Neural cell (in vitro differentiated cells): ENCODE data around the gene ECI1. TPM values are rescaled to one million over a fixed set of nuclear protein-coding genes. Genes with fewer than 3 reads are reported as not detected.

Experiments
- H2AFZ ChIP-seq: fragments of 200-600, 300-800 bp; sonication (generic), shearing (Covaris generic); 2 replicates; pipeline ENCODE4 v1.6.0; 2014; ENCODE audit warnings: low read depth, mild to moderate bottlenecking, antibody characterized with exemption, low read length, moderate library complexity
- H3F3A ChIP-seq: fragments of 200-600 bp; shearing (Covaris generic); 2 replicates; pipeline ENCODE4 v1.6.1; 2016; ENCODE audit warnings: mild to moderate bottlenecking, moderate library complexity, mixed read lengths, antibody characterized with exemption, low read length; ENCODE audit not compliant: insufficient read depth, poor library complexity, severe bottlenecking
- H3K27ac ChIP-seq: fragments of 200-600, 300-800 bp; sonication (generic), shearing (Covaris generic); 2 replicates; pipeline ENCODE4 v1.5.1; 2014; ENCODE audit warnings: mild to moderate bottlenecking, low read length, moderate library complexity
- H3K27me3 ChIP-seq: fragments of 300-800, 200-600 bp; sonication (generic), shearing (Covaris generic); 2 replicates; pipeline ENCODE4 v1.6.0; 2014; ENCODE audit warnings: mild to moderate bottlenecking, low read depth, low read length, moderate library complexity; ENCODE audit not compliant: insufficient read depth
- H3K36me3 ChIP-seq: fragments of 300-800, 200-600 bp; sonication (generic), shearing (Covaris generic); 2 replicates; pipeline ENCODE4 v1.5.1; 2014; ENCODE audit warnings: mild to moderate bottlenecking, antibody characterized with exemption, low read length, moderate library complexity; ENCODE audit not compliant: insufficient read depth
- H3K4me2 ChIP-seq: fragments of 300-800, 200-600 bp; sonication (generic), shearing (Covaris generic); 2 replicates; pipeline ENCODE4 v1.6.0; 2014; ENCODE audit warnings: mild to moderate bottlenecking, low read length
- H3K4me3 ChIP-seq: fragments of 300-800, 200-600 bp; sonication (generic), shearing (Covaris generic); 2 replicates; pipeline ENCODE4 v1.5.1; 2014; ENCODE audit warnings: mild to moderate bottlenecking, low read length, moderate library complexity
- H3K79me2 ChIP-seq: fragments of 200-600 bp; shearing (Covaris generic); replicated peaks from 2 replicates; pipeline ENCODE4 v1.6.0; 2014; ENCODE audit warnings: mild to moderate bottlenecking, low read length, moderate library complexity; ENCODE audit not compliant: insufficient read depth
- H3K9ac ChIP-seq: fragments of 300-800, 200-600 bp; sonication (generic), shearing (Covaris generic); 2 replicates; pipeline ENCODE4 v1.6.1; 2016; ENCODE audit warnings: mild to moderate bottlenecking, low read length, mixed read lengths
- H3K9me2 ChIP-seq: fragments of 200-600 bp; shearing (Covaris generic); 2 replicates; pipeline ENCODE4 v1.6.1; 2016; ENCODE audit warnings: mild to moderate bottlenecking, low read length, mixed read lengths; ENCODE audit not compliant: insufficient read depth
- H3K9me3 ChIP-seq: fragments of 200-600, 300-800 bp; sonication (generic), shearing (Covaris generic); 2 replicates; pipeline ENCODE4 v1.6.1; 2016; ENCODE audit warnings: mild to moderate bottlenecking, mixed run types, low read length, moderate library complexity, mixed read lengths
- H4K20me1 ChIP-seq: fragments of 200-600 bp; shearing (Covaris generic); 2 replicates; pipeline ENCODE4 v1.6.1; 2016; ENCODE audit warnings: mild to moderate bottlenecking, mixed run types; ENCODE audit not compliant: insufficient read depth
- CTCF ChIP-seq: fragments of 450-650 bp; IDR thresholded peaks from 2 replicates; pipeline ENCODE4 v1.5.1; 2014; ENCODE audit warnings: antibody characterized with exemption, mild to moderate bottlenecking, moderate library complexity; ENCODE audit not compliant: poor library complexity, severe bottlenecking
- EP300 ChIP-seq: fragments of 450-650 bp; conservative IDR thresholded peaks from 2 replicates; pipeline ENCODE4 v1.6.1; 2014; ENCODE audit warnings: antibody characterized with exemption, mild to moderate bottlenecking, moderate library complexity; ENCODE audit not compliant: poor library complexity, severe bottlenecking
- EZH2 ChIP-seq: fragments of 200-600, 300-800 bp; shearing (Covaris generic), sonication (generic); IDR thresholded peaks from 2 replicates; pipeline ENCODE4 v1.6.1; 2014; ENCODE audit warnings: antibody characterized with exemption, low read length, borderline replicate concordance, mild to moderate bottlenecking; ENCODE audit not compliant: insufficient read depth, poor library complexity, severe bottlenecking
- MXI1 ChIP-seq: fragments of 450-650 bp; conservative IDR thresholded peaks from 2 replicates; pipeline ENCODE4 v1.6.1; 2014; ENCODE audit warnings: antibody characterized with exemption, mild to moderate bottlenecking; ENCODE audit not compliant: poor library complexity, severe bottlenecking
- POLR2AphosphoS5 ChIP-seq: IDR thresholded peaks from 2 replicates; pipeline ENCODE4 v1.6.1; 2012
- RAD21 ChIP-seq: fragments of 450-650 bp; conservative IDR thresholded peaks from 2 replicates; pipeline ENCODE4 v1.6.1; 2014; ENCODE audit warnings: antibody characterized with exemption, mild to moderate bottlenecking, moderate library complexity
- REST ChIP-seq: IDR thresholded peaks from 2 replicates; pipeline ENCODE4 v1.6.1; 2012; ENCODE audit warnings: borderline replicate concordance
- SMC3 ChIP-seq: fragments of 450-650 bp; conservative IDR thresholded peaks from 2 replicates; pipeline ENCODE4 v1.6.1; 2014; ENCODE audit warnings: antibody characterized with exemption, mild to moderate bottlenecking, moderate library complexity; ENCODE audit not compliant: poor library complexity
- TAF1 ChIP-seq: IDR thresholded peaks from 2 replicates; pipeline ENCODE4 v1.6.1; 2012; ENCODE audit warnings: low read depth
- polyA plus RNA-seq: library from polyadenylated mRNA; depleted of rRNA; stranded (reverse); fragments of >200 nt; gene quantifications from 2 replicates; pipeline ENCODE4 v1.2.3, GENCODE V29; 2014

The ECI1 gene
- polyA plus RNA-seq, 1 donor from 2014 or later, result 35.3 TPM

DNA sequence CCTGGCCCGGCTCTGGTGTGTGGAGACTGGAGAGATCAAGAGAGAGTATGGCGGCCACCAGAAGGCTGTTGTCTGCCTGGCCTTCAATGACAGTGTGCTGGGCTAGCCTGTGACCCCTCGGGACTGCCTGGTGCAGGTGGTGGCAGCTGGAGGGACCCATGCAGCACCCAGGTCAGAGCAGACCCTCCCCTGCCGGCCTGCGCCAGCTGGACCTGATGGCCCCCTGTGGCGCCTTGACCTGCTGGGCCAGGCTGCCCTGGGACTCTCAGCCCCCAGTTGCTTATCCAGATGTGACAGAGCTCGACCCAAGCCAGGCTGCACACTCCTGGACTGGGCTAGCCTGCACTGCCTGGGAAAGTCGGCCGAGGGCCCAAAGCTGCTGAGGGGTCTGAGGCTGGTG, 42.6 kb downstream of the ECI1 start:
- Histone ChIP-seq H4K20me1 (no peaks in the 10 kb centered on the region), H3K4me2 (no peak overlapping the region), H3K9me2 (no peaks in the 10 kb centered on the region), H3K27ac (no peak overlapping the region), H2AFZ (no peak overlapping the region), H3K36me3 (peaks cover 6% of the 10 kb centered on the region), H3K27me3 (no peaks in the 10 kb centered on the region), H3K4me3 (no peak overlapping the region), H3K9me3 (no peaks in the 10 kb centered on the region), H3F3A (no peaks in the 10 kb centered on the region), H3K9ac (no peak overlapping the region), H3K79me2 (peaks cover 9% of the 10 kb centered on the region)
- TF ChIP-seq POLR2AphosphoS5 (no peak), EP300 (no peak)

GRCh38 chr16:2208308-2208707, 43.1 kb downstream of the ECI1 start:
- Histone ChIP-seq H3F3A (no peaks in the 10 kb centered on the region), H3K27me3 (no peaks in the 10 kb centered on the region), H3K36me3 (peaks cover 6% of the 10 kb centered on the region), H3K9ac (no peak overlapping the region), H3K27ac (no peak overlapping the region), H3K4me2 (no peak overlapping the region), H3K9me2 (no peaks in the 10 kb centered on the region), H3K9me3 (no peaks in the 10 kb centered on the region), H2AFZ (no peak overlapping the region), H3K79me2 (peaks cover 5% of the 10 kb centered on the region), H4K20me1 (no peaks in the 10 kb centered on the region), H3K4me3 (no peak overlapping the region)
- TF ChIP-seq EP300, result no peak

GRCh38 chr16:2207872-2208271, 43.5 kb downstream of the ECI1 start:
- peaks cover 3% of the 10 kb centered on the region for H3K79me2 ChIP-seq
- no peaks in the 10 kb centered on the region for H4K20me1 ChIP-seq
- no peak overlapping the region for H2AFZ ChIP-seq
- no peak overlapping the region for H3K27ac ChIP-seq
- no peak overlapping the region for H3K4me3 ChIP-seq
- H3K9me3 ChIP-seq, result no peaks in the 10 kb centered on the region
- H3K4me2 ChIP-seq, result no peak overlapping the region
- no peak overlapping the region for H3K9ac ChIP-seq
- H3K9me2 ChIP-seq, result no peaks in the 10 kb centered on the region
- H3K27me3 ChIP-seq, result no peaks in the 10 kb centered on the region
- H3F3A ChIP-seq, result no peaks in the 10 kb centered on the region
- H3K36me3 ChIP-seq, result peaks cover 6% of the 10 kb centered on the region
- no peak for TF ChIP-seq MXI1
- no peak for TF ChIP-seq POLR2AphosphoS5
- no peak for TF ChIP-seq REST
- TF ChIP-seq EP300, result no peak
- no peak for TF ChIP-seq CTCF
- no peak for TF ChIP-seq SMC3
- TF ChIP-seq EZH2, result no peak
- TF ChIP-seq RAD21, result no peak
- no peak for TF ChIP-seq TAF1
